OCI-LY1 (cell line): ENCODE measurements around the gene NFIB.

ENCODE experiments used
- EZH2 ChIP-seq: fragments of 200-600 bp; sonication (generic), shearing (Covaris generic); IDR thresholded peaks from 2 replicates; pipeline ENCODE4 v1.8.0; 2017; ENCODE audit warnings: borderline replicate concordance, mixed run types, mild to moderate bottlenecking, antibody characterized with exemption, low read length, moderate library complexity, mixed read lengths
- TF ChIP-seq, protein P1 (sequence below): fragments of 200-600 bp; sonication (generic), shearing (Covaris generic); IDR thresholded peaks from 2 replicates; pipeline ENCODE4 v1.5.1; 2017; ENCODE audit warnings: mild to moderate bottlenecking, antibody characterized with exemption, low read length, moderate library complexity, mixed read lengths

DNA sequence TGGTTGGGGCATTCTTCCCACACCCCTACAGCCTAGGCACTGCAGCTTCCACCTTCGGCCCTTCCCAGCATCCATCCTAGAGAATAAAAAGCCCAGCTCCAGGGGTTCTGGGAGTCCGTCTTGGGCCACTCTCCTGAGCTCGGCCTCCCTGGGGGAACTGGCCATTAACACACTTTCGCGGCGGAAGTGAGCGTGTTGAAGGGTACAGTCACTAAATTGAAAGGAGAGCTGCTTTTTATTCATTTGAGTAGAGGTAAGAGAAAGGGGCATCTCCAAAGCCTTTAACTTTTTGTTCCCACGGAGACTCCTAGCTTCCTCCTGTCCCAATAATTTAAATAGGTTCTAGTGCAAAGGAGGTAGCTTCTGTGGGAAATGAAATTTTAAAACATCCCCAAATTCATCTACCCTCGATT lies 31.0 kb upstream of the NFIB start:
- TF ChIP-seq, protein P1, sequence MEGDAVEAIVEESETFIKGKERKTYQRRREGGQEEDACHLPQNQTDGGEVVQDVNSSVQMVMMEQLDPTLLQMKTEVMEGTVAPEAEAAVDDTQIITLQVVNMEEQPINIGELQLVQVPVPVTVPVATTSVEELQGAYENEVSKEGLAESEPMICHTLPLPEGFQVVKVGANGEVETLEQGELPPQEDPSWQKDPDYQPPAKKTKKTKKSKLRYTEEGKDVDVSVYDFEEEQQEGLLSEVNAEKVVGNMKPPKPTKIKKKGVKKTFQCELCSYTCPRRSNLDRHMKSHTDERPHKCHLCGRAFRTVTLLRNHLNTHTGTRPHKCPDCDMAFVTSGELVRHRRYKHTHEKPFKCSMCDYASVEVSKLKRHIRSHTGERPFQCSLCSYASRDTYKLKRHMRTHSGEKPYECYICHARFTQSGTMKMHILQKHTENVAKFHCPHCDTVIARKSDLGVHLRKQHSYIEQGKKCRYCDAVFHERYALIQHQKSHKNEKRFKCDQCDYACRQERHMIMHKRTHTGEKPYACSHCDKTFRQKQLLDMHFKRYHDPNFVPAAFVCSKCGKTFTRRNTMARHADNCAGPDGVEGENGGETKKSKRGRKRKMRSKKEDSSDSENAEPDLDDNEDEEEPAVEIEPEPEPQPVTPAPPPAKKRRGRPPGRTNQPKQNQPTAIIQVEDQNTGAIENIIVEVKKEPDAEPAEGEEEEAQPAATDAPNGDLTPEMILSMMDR: no peak
- TF ChIP-seq EZH2: no peak
